GM23248 (cell line): ENCODE data around the gene TARS3.
"Not testable (repeated sequence)": the region's sequence is repeated elsewhere in the genome, so short reads cannot be mapped to it uniquely, and the experiment has no call there.

ENCODE experiments used
- EZH2 ChIP-seq: fragments of 200-600 bp; sonication (generic); IDR thresholded peaks from 2 replicates; pipeline ENCODE4 v1.6.1; 2018; ENCODE audit warnings: antibody characterized with exemption, mild to moderate bottlenecking; ENCODE audit not compliant: insufficient read depth, poor library complexity, severe bottlenecking
- EZH2phosphoT487 ChIP-seq: fragments of 200-600 bp; sonication (generic); IDR thresholded peaks from 2 replicates; pipeline ENCODE4 v1.6.1; 2018; ENCODE audit warnings: antibody characterized with exemption, moderate library complexity, mild to moderate bottlenecking, low read depth; ENCODE audit not compliant: insufficient read depth

DNA sequence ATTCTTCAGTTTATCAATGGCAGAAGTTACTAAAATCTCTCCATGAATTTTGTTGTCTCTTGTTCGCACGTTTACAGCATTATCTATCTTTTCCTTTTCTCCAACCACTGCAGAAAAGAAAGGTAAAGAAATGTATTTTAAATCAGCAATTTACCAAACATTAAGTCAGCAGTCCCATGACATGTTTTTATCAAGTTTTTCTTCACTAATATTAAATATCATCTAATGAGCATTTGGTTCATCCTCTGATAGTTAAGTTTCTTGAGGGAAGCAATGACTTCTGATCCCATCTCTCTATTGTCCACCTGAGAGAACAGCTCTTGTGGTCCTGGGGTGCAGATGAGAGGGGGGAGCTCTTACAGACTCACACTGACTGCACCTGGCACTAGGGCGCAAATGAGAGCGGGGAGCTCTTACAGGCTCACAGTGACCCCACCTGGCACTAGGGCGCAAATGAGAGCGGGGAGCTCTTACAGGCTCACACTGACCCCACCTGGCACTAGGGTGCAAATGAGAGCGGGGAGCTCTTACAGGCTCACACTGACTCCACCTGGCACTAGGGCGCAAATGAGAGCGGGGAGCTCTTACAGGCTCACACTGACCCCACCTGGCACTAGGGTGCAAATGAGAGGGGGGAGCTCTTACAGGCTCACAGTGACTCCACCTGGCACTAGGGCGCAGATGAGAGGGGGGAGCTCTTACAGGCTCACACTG, 69.5 kb downstream of the TARS3 start:
- not testable (repeated sequence) for TF ChIP-seq EZH2, EZH2phosphoT487
